EH (cell line): ENCODE results near the gene SLC27A3.
"Not testable (repeated sequence)": the region's sequence is repeated elsewhere in the genome, so short reads cannot be mapped to it uniquely, and the experiment has no call there.

Experiments used
- DNase-seq: peaks from one replicate; pipeline ENCODE4 v3.0.0-alpha.2; 2015; ENCODE audit warnings: low read depth

Gene SLC27A3

DNA sequence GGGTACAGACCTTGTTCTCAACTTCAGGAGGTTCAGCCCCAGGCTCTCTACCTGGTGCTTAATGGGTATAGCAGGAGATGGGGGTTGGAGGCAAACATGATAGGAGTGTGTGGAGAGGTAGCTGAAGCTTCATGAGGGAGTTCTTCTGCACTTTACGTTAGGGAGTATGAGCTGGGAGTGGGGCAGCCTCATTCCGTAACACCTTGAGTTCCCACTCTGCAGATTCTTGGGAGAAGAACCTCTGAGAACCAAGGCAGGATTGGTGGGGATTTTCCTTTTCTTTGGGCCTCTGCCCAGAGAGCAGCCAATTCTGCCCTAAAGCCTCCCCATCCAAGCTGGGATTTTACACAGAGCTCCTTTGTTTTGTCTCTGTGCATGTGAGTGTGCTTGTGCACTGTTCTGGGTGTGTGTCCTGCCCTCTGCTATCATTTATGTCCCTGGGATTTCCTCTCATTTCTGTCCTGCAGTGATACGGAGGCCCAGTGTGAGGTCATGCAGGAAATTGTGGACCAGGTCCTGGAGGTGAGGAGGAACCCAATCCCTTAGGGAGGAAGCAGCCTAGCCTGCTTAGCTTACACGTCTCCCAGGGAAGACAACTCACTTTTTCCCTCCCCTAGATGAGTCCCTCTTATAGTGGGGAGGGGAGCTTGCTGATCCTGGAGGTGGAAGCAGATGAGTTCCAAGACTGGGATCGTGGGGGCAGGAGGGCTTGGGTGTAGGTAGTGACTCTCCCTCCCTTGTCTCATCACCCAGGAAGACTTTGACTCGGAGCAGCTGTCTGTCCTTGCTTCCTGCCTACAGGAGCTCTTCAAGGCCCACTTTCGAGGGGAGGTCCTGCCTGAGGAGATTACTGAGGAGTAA is 11.6 kb upstream of the SLC27A3 start:
- no peak for DNase-seq

GRCh38 chr1:153764310-153764709 is 10.9 kb upstream of the SLC27A3 start:
- DNase-seq = no peak

DNA sequence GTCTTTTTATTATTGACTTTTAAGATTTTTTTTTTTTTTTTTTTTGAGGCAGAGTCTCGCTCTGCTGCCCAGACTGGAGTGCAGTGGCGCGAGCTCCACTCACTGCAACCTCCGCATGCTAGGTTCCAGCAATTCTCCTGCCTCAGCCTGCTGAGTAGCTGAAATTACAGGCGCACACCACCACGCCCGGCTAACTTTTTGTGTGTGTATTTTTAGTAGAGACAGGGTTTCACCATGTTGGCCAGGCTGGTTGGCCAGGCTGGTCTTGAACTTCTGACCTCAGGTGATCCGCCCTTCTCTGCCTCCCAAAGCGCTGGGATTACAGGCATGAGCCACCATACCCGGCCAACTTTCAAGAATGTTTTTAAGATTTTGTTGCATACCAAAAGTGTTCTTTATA is 8.5 kb upstream of the SLC27A3 start:
- not testable (repeated sequence) for DNase-seq

DNA sequence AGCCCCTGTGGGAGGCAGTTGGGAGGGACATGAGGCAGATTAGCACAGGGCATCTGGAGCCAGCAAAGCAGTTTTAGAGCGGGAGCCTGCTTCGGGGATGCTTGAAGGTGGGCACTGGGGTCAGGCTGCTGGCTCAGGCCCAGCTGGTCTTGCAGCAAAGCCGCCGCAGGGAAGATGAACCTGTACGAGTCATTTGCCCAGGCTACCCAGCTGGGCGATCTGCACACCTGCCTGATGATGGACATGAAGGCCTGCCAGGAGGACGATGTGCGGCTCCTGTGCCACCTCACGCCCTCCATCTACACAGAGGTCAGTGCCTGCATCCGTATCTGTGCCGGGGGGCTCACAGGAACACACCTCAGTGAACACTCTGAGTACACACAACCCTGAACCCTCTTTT is 7.7 kb upstream of the SLC27A3 start:
- no peak for DNase-seq

DNA sequence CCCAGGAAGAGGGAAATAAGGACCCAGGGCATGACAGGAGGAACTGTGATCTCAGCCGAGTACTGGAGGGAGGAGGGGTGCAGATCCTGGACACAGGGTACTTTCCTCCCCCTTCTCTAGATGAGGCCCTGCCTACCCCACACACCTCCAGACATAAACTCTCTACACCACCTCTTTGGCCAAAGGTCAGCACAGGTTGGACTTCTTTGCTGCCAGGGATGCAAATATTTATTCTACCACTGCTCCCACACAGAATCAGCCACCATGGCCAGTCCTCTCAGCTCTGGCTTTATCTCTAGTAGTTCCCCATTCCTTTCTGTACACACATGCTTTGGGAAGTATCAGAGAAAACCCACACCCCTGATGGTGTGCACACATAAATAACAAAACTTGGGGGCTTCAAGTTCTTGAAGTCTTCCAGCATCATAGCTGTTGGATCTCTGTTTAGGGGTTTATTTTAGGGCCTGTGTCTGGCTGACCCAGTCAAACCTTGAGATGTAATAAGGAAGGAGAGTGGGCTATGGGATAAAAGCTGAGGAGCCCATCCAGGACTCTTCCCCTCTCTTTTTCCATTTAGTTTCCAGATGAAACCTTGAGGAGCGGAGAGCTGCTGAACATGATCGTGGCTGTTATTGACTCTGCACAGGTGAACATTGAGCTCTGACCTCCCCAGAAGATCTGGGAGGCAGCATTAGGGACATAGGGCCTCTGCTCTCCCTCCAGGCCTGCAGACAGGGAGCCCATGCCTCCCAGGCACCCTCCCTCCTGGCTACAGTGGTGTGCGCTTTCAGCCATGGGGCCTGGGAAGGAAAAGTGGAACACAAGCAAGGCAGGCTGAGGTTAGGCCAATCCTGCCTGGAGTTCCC is 6.7 kb upstream of the SLC27A3 start:
- no peak for DNase-seq

DNA sequence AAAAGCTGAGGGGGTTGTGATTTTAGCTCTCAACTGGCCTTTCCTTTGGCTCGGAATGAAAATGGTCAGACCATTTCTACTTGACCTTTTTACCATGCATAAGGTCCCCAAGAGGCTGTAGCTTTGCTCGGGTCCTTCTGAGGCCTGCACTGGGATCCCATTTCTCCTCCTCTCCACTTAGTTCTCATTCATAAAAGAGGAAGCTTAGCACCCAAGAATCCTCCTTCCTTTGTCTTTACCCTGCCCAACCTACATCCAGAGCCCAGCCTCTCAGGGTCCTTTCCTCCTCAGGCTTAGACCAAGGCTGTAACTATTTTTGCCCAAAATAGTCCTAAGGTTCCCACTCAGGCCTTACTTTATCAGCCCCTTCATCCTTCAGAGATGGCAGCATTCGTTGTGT is 6.0 kb upstream of the SLC27A3 start:
- DNase-seq = no peak

DNA sequence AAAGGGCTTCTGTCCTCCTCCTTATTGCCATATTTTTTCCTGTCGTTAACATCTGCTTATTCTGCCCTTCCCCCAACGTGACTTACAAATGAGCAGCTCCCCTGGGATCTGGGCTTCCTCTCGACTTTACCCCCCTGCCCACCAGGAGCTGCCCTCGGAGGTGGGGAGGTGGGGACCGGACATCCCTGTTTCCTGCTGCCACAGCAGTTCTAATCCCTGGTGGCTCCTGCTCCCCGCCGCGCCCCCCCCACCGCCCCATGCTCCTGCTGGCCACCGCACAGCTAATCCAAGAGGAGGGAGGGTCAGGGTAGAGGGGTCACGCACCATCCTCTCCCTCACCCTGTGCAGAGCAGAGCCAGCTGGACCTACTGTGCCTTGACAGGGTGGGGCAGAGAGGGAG is 4.4 kb upstream of the SLC27A3 start:
- no peak for DNase-seq

GRCh38 chr1:153771261-153771660 is 3.9 kb upstream of the SLC27A3 start:
- DNase-seq = no peak

DNA sequence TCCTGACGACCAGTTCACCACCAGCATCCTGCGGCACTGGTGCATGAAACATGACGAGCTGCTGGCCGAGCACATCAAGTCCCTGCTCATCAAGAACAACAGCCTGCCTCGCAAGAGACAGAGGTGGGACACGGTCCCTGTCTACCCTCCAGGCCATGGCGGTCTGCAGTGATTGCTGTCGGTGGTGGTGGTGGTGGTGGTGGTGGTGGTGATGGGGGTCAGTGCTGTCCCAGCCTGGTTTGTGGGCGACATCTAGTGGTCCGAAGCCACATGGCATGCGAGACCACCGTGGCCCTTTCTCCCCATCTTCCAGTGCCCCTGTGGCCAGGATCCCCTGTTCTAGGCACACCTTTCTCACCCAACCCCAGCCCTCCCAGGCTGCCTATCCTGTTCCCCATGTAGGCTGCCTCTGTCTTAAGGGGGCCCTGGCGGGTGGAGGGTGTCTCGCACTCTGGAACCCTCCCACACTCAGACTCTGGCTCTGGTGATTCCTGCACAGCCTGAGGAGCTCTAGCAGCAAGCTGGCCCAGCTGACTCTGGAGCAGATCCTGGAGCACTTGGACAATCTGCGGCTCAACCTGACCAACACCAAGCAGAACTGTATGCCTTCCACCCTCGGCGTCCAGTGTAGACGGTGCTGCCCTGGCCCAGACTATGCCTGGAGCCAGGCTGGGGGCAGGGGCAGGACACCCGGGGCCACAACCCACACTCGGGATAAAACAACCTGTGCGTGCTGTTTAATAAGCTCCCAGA is 3.2 kb upstream of the SLC27A3 start:
- no peak for DNase-seq

DNA sequence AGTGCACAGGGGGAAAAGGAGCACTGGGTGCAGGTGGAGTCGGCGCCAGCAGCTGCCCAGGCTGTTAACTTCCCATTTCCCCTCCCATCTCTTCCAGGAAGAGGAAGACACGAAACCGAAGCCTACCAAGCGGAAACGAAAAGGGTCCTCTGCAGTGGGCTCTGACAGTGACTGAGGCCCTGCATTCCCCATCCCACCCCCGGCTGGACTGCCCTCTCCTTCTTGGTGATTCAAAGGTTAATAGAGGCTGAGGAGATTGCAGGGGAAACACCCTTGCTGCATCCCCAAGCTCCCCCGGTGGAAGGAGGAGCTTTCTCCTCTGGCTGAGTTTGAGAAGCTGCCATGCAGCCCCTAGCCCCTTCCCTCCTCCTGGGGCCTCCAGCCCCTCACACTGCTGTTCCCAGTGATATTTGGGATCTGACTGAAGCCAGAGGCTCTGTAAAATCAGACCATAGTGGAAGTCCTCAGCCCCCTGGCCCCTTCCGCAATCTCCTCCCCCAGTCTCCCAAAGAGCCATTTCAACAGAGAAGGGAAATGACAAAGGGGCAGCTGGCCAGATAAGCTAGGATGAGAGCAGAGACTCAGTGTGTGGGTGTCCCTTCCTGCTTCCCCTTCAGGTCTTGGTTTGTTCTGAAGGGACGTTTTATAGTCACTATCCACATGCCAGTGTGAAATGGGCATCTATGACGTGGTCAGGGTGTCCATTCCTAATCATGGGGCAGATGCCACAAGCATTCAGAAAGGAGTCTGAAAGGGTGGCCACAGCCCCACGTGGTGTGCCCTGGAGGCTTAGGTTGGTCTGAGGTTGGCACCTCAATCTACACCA is 1.9 kb upstream of the SLC27A3 start:
- DNase-seq = no peak

GRCh38 chr1:153774026-153774595 is 1.1 kb upstream of the SLC27A3 start:
- DNase-seq = no peak

- peak; percentile 71 for DNase-seq
These were observed 486 bp downstream of the SLC27A3 start for GRCh38 chr1:153775458-153776327.

DNA sequence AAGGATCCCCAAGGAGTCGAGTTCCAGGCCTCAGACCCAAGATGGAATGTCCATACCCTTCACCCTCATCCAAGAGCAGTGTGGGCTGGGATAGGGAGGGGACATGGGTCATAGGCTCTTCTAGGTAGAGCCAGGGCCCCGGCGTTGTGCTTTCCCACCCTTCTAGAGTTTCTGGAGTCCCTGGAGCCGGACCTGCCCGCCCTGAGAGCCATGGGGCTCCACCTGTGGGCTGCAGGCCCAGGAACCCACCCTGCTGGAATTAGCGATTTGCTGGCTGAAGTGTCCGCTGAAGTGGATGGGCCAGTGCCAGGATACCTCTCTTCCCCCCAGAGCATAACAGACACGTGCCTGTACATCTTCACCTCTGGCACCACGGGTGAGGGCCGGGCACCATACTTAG is 1.1 kb downstream of the SLC27A3 start:
- no peak for DNase-seq

DNA sequence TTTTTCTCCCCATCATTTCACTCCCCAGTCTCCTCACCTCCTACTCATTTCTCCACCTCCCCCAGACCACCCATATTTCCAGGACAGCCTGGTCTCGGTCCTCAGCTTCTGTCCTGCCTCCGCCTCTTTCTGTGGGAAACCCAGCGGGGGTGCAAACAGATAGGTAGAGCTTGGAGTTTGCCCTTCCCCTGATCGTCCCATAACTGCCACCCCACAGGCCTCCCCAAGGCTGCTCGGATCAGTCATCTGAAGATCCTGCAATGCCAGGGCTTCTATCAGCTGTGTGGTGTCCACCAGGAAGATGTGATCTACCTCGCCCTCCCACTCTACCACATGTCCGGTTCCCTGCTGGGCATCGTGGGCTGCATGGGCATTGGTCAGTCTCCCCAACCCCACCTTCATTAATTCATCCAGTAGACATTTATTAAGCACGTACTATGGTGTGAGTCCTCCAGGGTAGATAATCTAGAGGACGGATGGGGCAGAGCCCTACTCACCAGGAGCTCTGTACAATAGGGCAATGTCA is 1.7 kb downstream of the SLC27A3 start:
- DNase-seq = no peak

DNA sequence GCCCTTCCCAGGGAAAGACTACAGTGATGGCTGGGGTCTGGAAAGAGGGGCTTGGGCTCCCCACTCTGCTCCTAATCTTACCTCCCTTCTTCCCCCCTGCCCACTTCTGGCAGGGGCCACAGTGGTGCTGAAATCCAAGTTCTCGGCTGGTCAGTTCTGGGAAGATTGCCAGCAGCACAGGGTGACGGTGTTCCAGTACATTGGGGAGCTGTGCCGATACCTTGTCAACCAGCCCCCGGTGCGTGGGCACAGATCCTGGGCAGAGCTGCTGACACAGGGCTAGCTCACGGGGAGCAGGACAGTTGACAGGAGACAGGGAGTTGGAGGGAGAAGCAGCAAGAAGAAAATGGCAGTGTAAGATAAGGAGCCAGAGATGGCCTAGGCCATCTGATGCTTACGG is 2.4 kb downstream of the SLC27A3 start:
- DNase-seq = no peak

DNA sequence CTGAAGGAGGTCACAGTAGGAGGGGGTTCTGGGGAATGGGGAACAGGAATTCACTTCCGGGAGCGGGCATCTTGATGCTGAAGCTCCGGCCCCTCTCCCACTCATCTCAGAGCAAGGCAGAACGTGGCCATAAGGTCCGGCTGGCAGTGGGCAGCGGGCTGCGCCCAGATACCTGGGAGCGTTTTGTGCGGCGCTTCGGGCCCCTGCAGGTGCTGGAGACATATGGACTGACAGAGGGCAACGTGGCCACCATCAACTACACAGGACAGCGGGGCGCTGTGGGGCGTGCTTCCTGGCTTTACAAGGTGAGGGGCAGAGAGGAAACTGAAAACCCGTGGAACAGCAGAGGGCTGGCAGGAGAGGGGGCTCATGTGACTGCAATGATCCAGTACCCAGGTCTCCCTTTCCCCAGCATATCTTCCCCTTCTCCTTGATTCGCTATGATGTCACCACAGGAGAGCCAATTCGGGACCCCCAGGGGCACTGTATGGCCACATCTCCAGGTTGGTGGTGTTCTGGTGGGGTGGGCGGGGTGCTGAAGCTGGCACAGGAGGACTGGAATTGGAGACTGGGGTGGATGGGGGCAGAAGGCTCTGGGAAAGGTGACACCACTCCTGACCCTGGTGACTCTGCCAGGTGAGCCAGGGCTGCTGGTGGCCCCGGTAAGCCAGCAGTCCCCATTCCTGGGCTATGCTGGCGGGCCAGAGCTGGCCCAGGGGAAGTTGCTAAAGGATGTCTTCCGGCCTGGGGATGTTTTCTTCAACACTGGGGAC is 3.0 kb downstream of the SLC27A3 start:
- DNase-seq = no peak

DNA sequence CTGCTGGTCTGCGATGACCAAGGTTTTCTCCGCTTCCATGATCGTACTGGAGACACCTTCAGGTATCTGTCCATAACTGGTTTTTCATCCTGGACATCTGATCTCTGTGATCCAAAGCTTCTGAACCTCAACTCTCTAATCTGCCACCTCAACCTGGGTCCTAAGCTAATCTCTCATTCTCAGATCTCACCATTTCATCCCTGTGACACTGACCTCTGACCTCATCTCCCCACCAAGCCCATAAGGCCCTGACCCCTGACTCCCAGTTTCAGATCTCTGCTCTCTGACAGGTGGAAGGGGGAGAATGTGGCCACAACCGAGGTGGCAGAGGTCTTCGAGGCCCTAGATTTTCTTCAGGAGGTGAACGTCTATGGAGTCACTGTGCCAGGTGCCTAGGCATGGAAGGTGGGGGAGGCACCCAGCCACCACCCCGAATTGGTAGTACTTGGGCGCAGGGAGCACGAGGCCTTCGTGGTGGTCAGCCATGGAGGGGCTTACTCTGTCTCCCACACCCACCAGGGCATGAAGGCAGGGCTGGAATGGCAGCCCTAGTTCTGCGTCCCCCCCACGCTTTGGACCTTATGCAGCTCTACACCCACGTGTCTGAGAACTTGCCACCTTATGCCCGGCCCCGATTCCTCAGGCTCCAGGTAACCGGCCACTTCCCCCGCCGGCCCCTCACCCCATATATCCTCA is 3.8 kb downstream of the SLC27A3 start:
- DNase-seq = no peak

- DNase-seq = no peak
These were observed 4.8 kb downstream of the SLC27A3 start for GRCh38 chr1:153779781-153780541.
